IMR-90 (cell line): ENCODE data around the gene DPH7. TPM values are rescaled to one million over a fixed set of nuclear protein-coding genes. Genes with fewer than 3 reads are reported as not detected.
"Not testable (repeated sequence)": the region's sequence is repeated elsewhere in the genome, so short reads cannot be mapped to it uniquely, and the experiment has no call there.

Source experiments
- ATAC-seq: fragments of 200-7000 bp; cut with Tn5 transposase; 2 replicates; pipeline ENCODE4 v1.9.1; 2020; ENCODE audit warnings: low read depth, mild to moderate bottlenecking, moderate library complexity
- BruUV-seq: library from RNA; stranded (reverse); fragments of 400-500 nt; replicated peaks from 2 replicates; lab custom pipeline; 2021; lab: Mats Ljungman, UMichigan
- CTCF ChIA-PET: fragments of 300-600 bp; formaldehyde crosslinking; extraction: SDS; loops from one replicate; lab custom pipeline; 2021; ENCODE audit warnings: antibody characterized with exemption; lab: Yijun Ruan, JAX
- POLR2A ChIA-PET: fragments of 300-600 bp; sonication (Branson Sonifier 250); formaldehyde crosslinking; loops from one replicate; lab custom pipeline; 2022; ENCODE audit warnings: antibody characterized with exemption; ENCODE audit not compliant: unreplicated experiment; lab: Charles Lee
- DNase-seq: peaks from one replicate; pipeline ENCODE4 v3.0.0; 2013
- H2AFZ ChIP-seq: replicated peaks from 2 replicates; pipeline ENCODE3; 2013; ENCODE audit warnings: low read length, mild to moderate bottlenecking; ENCODE audit not compliant: poor library complexity
- H2AK5ac ChIP-seq: 2 replicates; pipeline ENCODE4 v1.6.1; 2013; ENCODE audit warnings: low read depth, low read length, inconsistent platforms
- H2AK9ac ChIP-seq: replicated peaks from 2 replicates; pipeline ENCODE3; 2013; ENCODE audit warnings: mild to moderate bottlenecking, low read depth, low read length, moderate library complexity; ENCODE audit not compliant: poor library complexity
- H2BK120ac ChIP-seq: 2 replicates; pipeline ENCODE4 v1.6.1; 2013; ENCODE audit warnings: low read depth, low read length, inconsistent platforms
- H2BK15ac ChIP-seq: 3 replicates; pipeline ENCODE4 v1.6.1; 2013; ENCODE audit warnings: low read depth, low read length, inconsistent platforms
- H2BK20ac ChIP-seq: 2 replicates; pipeline ENCODE4 v1.6.1; 2013; ENCODE audit warnings: low read depth, mild to moderate bottlenecking, inconsistent platforms, low read length, moderate library complexity
- H2BK5ac ChIP-seq: 2 replicates; pipeline ENCODE4 v1.6.1; 2013; ENCODE audit warnings: mild to moderate bottlenecking, low read depth, low read length, inconsistent platforms; ENCODE audit not compliant: poor library complexity, severe bottlenecking
- H3K14ac ChIP-seq: replicated peaks from 2 replicates; pipeline ENCODE4 v1.6.1; 2013; ENCODE audit warnings: low read depth, low read length, inconsistent platforms
- H3K18ac ChIP-seq: 2 replicates; pipeline ENCODE4 v1.6.1; 2013; ENCODE audit warnings: low read depth, low read length, control low read depth
- H3K23ac ChIP-seq: 2 replicates; pipeline ENCODE4 v1.6.1; 2013; ENCODE audit warnings: low read depth, low read length, inconsistent platforms
- H3K27ac ChIP-seq: 2 replicates; pipeline ENCODE4 v1.5.1; 2013; ENCODE audit warnings: mild to moderate bottlenecking, control low read depth, low read length; ENCODE audit not compliant: insufficient read depth
- H3K27me3 ChIP-seq: 2 replicates; pipeline ENCODE4 v1.6.1; 2013; ENCODE audit warnings: low read length; ENCODE audit not compliant: control insufficient read depth, insufficient read depth
- H3K36me3 ChIP-seq: 2 replicates; pipeline ENCODE4 v1.6.1; 2013; ENCODE audit warnings: low read length, mixed read lengths; ENCODE audit not compliant: control insufficient read depth, insufficient read depth
- H3K4ac ChIP-seq: 2 replicates; pipeline ENCODE4 v1.6.1; 2013; ENCODE audit warnings: low read depth, low read length, inconsistent platforms
- H3K4me1 ChIP-seq: 2 replicates; pipeline ENCODE4 v1.6.1; 2013; ENCODE audit warnings: low read length, mixed read lengths; ENCODE audit not compliant: control insufficient read depth, insufficient read depth
- H3K4me2 ChIP-seq: 2 replicates; pipeline ENCODE4 v1.6.1; 2013; ENCODE audit warnings: low read depth, mild to moderate bottlenecking, control low read depth, low read length, moderate library complexity
- H3K4me3 ChIP-seq: 2 replicates; pipeline ENCODE4 v1.5.1; 2013; ENCODE audit warnings: low read depth, mild to moderate bottlenecking, control low read depth, low read length, moderate library complexity; ENCODE audit not compliant: insufficient read depth
- H3K56ac ChIP-seq: 2 replicates; pipeline ENCODE4 v1.6.1; 2013; ENCODE audit warnings: low read length, inconsistent platforms; ENCODE audit not compliant: insufficient read depth; ENCODE audit errors: extremely low read depth
- H3K79me1 ChIP-seq, 2 experiments: 2 replicates each; pipeline ENCODE4 v1.6.1; 2013; ENCODE audit warnings: low read length in 2 of 2, inconsistent platforms in 1 of 2, low read depth in 1 of 2
- H3K9ac ChIP-seq: 2 replicates; pipeline ENCODE4 v1.6.1; 2013; ENCODE audit warnings: low read depth, low read length, control low read depth
- H3K9me1 ChIP-seq: 2 replicates; pipeline ENCODE4 v1.6.1; 2013; ENCODE audit warnings: low read length, inconsistent platforms; ENCODE audit not compliant: insufficient read depth
- H3K9me3 ChIP-seq: 2 replicates; pipeline ENCODE4 v1.6.1; 2013; ENCODE audit warnings: low read length; ENCODE audit not compliant: control insufficient read depth, insufficient read depth
- H4K20me1 ChIP-seq: 2 replicates; pipeline ENCODE4 v1.6.1; 2013; ENCODE audit warnings: low read length, inconsistent platforms; ENCODE audit not compliant: insufficient read depth
- H4K5ac ChIP-seq: 2 replicates; pipeline ENCODE4 v1.6.1; 2013; ENCODE audit warnings: mild to moderate bottlenecking, low read depth, low read length, control low read depth
- H4K8ac ChIP-seq, 2 experiments: 2 replicates each; pipeline ENCODE4 v1.6.1; 2013; ENCODE audit warnings: low read depth in 2 of 2, low read length in 2 of 2, control low read depth in 1 of 2, inconsistent platforms in 1 of 2
- H4K91ac ChIP-seq: 2 replicates; pipeline ENCODE4 v1.6.1; 2013; ENCODE audit warnings: low read depth, low read length, inconsistent platforms; ENCODE audit not compliant: insufficient read depth
- CEBPB ChIP-seq: IDR thresholded peaks from 2 replicates; pipeline ENCODE4 v1.6.1; 2012; ENCODE audit warnings: low read depth, low read length, improper control_type of control experiment
- CHD1 ChIP-seq: IDR thresholded peaks from 2 replicates; pipeline ENCODE4 v1.6.1; 2012; ENCODE audit warnings: low read depth, low read length, improper control_type of control experiment
- FOS ChIP-seq: fragments of 150-350 bp; IDR thresholded peaks from 2 replicates; pipeline ENCODE4 v1.6.1; 2016; ENCODE audit warnings: low read depth, low read length
- MAFK ChIP-seq: IDR thresholded peaks from 2 replicates; pipeline ENCODE4 v1.6.1; 2012; ENCODE audit warnings: low read depth, low read length, improper control_type of control experiment
- MAZ ChIP-seq: IDR thresholded peaks from 2 replicates; pipeline ENCODE4 v1.6.1; 2012; ENCODE audit warnings: low read depth, mild to moderate bottlenecking, low read length, improper control_type of control experiment, moderate library complexity, borderline replicate concordance
- NFE2L2 ChIP-seq: fragments of 150-350 bp; IDR thresholded peaks from 2 replicates; pipeline ENCODE4 v1.6.1; 2016; ENCODE audit warnings: low read depth, mild to moderate bottlenecking, low read length
- RCOR1 ChIP-seq: IDR thresholded peaks from 2 replicates; pipeline ENCODE4 v1.6.1; 2012; ENCODE audit warnings: mild to moderate bottlenecking, low read length, improper control_type of control experiment; ENCODE audit not compliant: insufficient replicate concordance
- RFX5 ChIP-seq: IDR thresholded peaks from 2 replicates; pipeline ENCODE4 v1.8.0; 2012; ENCODE audit warnings: low read depth, mild to moderate bottlenecking, low read length, moderate library complexity
- WGBS, 2 experiments: methylation state at CpG; one replicate each; pipeline versions ENCODE4 v1.1.5 to v1.1.7; 2013; ENCODE audit warnings: missing lambda C conversion rate in 2 of 2; ENCODE audit not compliant: insufficient read length in 1 of 2; ENCODE audit errors: extremely low coverage in 2 of 2; 5-methylcytosine and 5-hydroxymethylcytosine counted together
- dilution Hi-C: fragments of 300-500 bp; cut with HindIII; formaldehyde crosslinking; loops from one replicate; pipeline ENCODE4 v1.14.3; 2018; ENCODE audit warnings: low sequenced_read_pairs; ENCODE audit not compliant: unreplicated experiment
- in situ Hi-C: fragments of 300-500 bp; cut with MboI; formaldehyde crosslinking; loops from 3 replicates; pipeline ENCODE4 v1.14.3; 2019; ENCODE audit warnings: low sequenced_read_pairs, inconsistent platforms, mixed read lengths
- intact Hi-C: fragments of 100-400 bp; cut with micrococcal nuclease; formaldehyde crosslinking; loops from 2 replicates; pipeline ENCODE4 v1.10.0; 2022
- polyA plus RNA-seq, 3 experiments: library from polyadenylated mRNA; depleted of rRNA; stranded (reverse); fragments of >200 nt; gene quantifications; 2 replicates each; pipeline ENCODE4 v1.2.3, GENCODE V29; 2012; ENCODE audit warnings: low replicate concordance in 1 of 3
- total RNA-seq: library from RNA; depleted of rRNA; stranded (reverse); fragments of >200 nt; gene quantifications from 2 replicates; pipeline ENCODE4 v1.2.3, GENCODE V29; 2012
- TF ChIP-seq, protein P1 (sequence below): fragments of 150-350 bp; IDR thresholded peaks from 2 replicates; pipeline ENCODE4 v1.6.1; 2016; ENCODE audit warnings: low read depth, mild to moderate bottlenecking, low read length, moderate library complexity, borderline replicate concordance

Gene DPH7
- total and polyA plus RNA-seq, 2 of the 4 experiments (the other 2 are of a cell fraction) = 12.5 to 33.7 TPM

DNA sequence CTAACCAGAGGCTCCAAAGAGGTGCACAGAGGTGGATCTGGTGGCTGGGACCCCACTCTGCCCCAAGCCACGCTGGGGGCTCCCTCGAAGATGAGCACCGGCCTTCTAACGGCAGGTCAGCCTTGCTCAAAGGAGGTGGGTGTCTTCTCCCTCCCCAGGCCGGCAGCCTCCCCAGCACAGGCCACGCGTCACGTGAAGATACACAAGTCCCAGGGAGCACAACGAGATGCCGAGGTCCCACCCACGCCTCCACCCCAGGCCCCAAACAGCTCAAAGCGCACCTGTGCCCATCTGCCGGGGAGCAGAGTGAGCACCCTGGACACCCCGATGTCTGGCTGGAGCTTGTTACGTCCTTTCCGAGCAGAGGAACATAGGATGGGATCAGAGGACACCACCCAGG lies 40.7 kb downstream of the DPH7 start:
- WGBS, 2 experiments = 87% methylated on average over 6 of the region's 16 CpGs; no CpG with 5 or more reads in 1 of the 2 experiments
- Histone ChIP-seq H3K18ac (no peak overlapping the region), H2BK120ac (no peak overlapping the region), H3K27me3 (no peaks in the 10 kb centered on the region), H3K9ac (no peak overlapping the region), H4K5ac (no peak overlapping the region), H4K8ac (no peak overlapping the region), H3K9me1 (no peaks in the 10 kb centered on the region), H3K23ac (no peak overlapping the region), H3K27ac (no peak overlapping the region), H2AK9ac (no peak overlapping the region), H3K4me1 (0 out of 2 replicates have a peak, but pooled peaks cover 2% of the 10 kb centered on the region), H3K79me1 (no peaks in the 10 kb centered on the region), H4K91ac (no peak overlapping the region), H2BK15ac (no peak overlapping the region), H3K56ac (no peak overlapping the region), H2BK20ac (no peak overlapping the region), H4K20me1 (no peaks in the 10 kb centered on the region), H2BK5ac (no peak overlapping the region), H3K4ac (no peak overlapping the region), H3K36me3 (no peaks in the 10 kb centered on the region), H2AK5ac (no peak overlapping the region), H3K14ac (no peak overlapping the region), H2AFZ (no peak overlapping the region), H3K4me3 (no peak overlapping the region), H3K4me2 (no peak overlapping the region), H3K9me3 (no peaks in the 10 kb centered on the region)
- in situ Hi-C loops (no loop called here), intact Hi-C loops (no loop called here), dilution Hi-C loops (no loop called here)
- DNase-seq = no peak
- BruUV-seq = no TSS peak
- POLR2A ChIA-PET = no interaction called here
- TF ChIP-seq FOS = no peak
- no peak for TF ChIP-seq CEBPB
- no peak for TF ChIP-seq MAFK
- no peak for TF ChIP-seq NFE2L2
- no peak for TF ChIP-seq RCOR1
- TF ChIP-seq, protein P1, sequence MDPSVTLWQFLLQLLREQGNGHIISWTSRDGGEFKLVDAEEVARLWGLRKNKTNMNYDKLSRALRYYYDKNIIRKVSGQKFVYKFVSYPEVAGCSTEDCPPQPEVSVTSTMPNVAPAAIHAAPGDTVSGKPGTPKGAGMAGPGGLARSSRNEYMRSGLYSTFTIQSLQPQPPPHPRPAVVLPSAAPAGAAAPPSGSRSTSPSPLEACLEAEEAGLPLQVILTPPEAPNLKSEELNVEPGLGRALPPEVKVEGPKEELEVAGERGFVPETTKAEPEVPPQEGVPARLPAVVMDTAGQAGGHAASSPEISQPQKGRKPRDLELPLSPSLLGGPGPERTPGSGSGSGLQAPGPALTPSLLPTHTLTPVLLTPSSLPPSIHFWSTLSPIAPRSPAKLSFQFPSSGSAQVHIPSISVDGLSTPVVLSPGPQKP = no peak
- TF ChIP-seq CHD1 = no peak
- TF ChIP-seq RFX5 = no peak
- TF ChIP-seq MAZ = no peak
- no peak for ATAC-seq
- CTCF ChIA-PET = no interaction called here

DNA sequence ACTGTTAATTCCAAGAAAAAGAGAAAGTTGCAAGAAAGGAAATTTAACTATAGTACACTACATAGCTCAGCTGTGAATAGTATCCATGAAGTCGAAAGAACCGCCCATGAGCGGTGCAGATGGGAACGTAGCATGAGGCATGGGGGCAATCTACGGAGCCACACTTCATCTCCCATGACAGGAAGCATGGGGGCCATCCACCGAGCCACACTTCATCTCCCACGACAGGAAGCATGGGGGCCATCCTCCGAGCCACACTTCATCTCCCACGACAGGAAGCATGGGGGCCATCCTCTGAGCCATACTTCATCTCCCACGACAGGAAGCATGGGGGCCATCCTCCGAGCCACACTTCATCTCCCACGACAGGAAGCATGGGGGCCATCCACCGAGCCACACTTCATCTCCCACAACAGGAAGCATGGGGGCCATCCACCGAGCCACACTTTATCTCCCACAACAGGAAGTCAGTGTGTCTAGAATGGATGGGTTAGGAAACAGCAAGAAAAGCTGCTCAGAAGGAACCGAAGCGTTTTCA lies 42.1 kb downstream of the DPH7 start:
- H3K27ac ChIP-seq, H3K14ac ChIP-seq, dilution Hi-C loops, DNase-seq, H2AFZ ChIP-seq, H4K91ac ChIP-seq, in situ Hi-C loops, H3K27me3 ChIP-seq, H3K79me1 ChIP-seq, POLR2A ChIA-PET, intact Hi-C loops, ATAC-seq, H3K9ac ChIP-seq, H3K4me1 ChIP-seq, H3K36me3 ChIP-seq, H2AK5ac ChIP-seq, H3K18ac ChIP-seq, H3K4me3 ChIP-seq, H2BK20ac ChIP-seq, H3K23ac ChIP-seq, H3K4ac ChIP-seq, H2BK5ac ChIP-seq, H3K4me2 ChIP-seq, BruUV-seq, H4K5ac ChIP-seq, H3K9me3 ChIP-seq, H2BK15ac ChIP-seq, H4K8ac ChIP-seq, H4K20me1 ChIP-seq, H3K9me1 ChIP-seq, H3K56ac ChIP-seq, H2BK120ac ChIP-seq, H2AK9ac ChIP-seq, CTCF ChIA-PET: not testable (repeated sequence)
- 23% methylated on average over 6 of the region's 16 CpGs; no CpG with 5 or more reads in 1 of the 2 experiments for WGBS, 2 experiments
